HG02798 (cell line): ENCODE data around the gene CALML4.
"Not testable (repeated sequence)": the region's sequence is repeated elsewhere in the genome, so short reads cannot be mapped to it uniquely, and the experiment has no call there.

ENCODE experiments used
- ATAC-seq: cut with Tn5 transposase; IDR thresholded peaks from one replicate; pipeline ENCODE4 v1.9.1; 2021; ENCODE audit warnings: mild to moderate bottlenecking; ENCODE audit not compliant: unreplicated experiment, poor library complexity

CALML4 gene, protein sequence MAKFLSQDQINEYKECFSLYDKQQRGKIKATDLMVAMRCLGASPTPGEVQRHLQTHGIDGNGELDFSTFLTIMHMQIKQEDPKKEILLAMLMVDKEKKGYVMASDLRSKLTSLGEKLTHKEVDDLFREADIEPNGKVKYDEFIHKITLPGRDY

DNA sequence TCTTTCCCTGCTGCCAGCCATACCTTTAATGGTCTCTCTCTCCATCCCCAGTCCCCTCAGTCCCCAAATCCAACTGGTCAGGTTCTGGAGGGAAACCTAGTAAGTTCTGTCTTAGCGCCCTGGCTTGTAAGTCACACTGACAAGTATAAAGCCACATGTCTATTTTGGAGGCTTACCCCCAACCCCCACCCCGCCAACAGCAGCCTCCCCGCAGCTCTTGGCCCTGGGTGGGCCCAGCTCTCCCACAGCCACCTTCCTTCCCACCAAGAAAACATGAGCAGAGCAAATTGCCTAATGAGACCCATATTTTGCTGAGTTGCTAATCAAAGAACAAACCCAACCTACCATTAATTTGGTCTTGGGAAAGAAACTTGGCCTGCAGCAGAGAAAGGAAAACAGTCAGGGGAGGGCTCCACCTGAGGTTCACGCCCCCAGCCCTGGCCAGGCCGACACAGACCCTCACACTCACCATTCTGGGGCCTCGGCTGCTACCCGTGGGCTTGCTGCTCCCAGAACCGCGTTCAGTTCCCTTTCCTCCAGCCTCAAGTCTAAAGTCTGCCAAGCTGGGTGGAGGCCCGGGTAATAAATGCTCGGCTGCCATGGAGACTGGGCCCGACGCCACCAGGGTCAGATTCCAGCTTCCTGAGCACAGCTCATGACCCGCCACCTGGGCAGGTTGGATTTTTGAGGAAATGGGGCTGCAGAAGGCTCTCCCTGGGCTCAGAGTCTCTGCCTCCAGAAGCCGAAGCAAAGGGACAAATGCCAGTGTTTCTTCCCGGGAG, at the start of gene CALML4:
TSS of gene CALML4 (minus strand) at position 557 of the 782 bp plus-strand sequence. CDS start at position 472, 85 bp downstream.
- ATAC-seq, result no peak

DNA sequence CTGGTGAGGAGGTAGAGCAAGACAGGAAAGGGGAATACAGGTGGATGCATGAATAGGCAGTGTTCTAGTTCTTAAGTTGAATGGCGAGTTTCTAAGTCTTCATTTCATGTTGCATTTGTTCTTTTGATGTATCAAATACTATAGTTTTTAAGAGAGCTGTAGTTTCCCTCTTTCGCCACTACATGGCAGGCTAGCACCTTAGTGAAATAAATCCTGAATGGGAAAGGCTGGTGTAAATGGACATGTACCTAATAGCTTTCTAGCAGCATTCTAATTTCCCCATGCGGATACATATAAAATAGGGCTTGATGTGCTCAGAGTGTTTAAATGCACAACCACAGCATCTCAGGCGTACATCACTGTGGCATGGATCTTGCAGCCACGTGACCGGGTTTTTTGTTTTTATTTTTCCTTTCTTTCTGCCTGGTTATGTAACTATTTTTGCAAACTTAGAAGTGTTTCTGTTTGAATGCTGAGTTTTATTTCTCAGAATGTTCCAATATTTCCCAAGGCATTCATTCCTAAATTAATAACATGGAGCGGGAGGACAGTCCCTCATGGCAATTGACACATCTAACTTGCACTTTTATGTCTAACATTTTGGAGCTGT, 47.9 kb upstream of the CALML4 start:
- no peak for ATAC-seq

DNA sequence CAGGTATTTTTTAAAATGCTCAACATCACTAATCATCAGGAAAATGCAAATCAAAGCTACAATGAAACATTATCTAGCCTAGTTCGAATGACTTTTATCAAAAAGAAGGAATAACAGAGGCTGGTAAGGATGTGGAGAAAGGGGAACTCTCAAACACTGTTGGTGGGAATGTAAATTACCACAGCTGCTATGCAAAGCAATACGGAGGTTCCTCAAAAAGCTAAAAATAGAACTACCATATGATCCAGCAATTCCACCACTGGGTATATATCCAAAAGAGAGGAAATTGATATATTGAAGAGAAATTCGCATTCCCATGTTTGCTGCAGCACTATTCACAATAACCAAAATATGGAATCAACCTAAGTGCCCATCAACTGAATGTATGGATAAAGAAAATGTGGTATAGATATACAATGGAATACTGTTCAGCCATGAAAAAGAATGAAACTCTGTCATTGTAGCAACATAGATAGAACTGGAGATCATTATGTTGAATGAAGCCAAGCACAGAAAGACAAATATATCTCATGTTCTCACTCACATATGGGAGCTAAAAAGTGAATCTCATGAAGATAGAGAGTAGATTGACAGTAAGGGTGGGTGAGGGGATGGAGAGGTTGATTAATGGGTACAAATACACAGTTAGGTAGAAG, 44.1 kb upstream of the CALML4 start:
- no peak for ATAC-seq

DNA sequence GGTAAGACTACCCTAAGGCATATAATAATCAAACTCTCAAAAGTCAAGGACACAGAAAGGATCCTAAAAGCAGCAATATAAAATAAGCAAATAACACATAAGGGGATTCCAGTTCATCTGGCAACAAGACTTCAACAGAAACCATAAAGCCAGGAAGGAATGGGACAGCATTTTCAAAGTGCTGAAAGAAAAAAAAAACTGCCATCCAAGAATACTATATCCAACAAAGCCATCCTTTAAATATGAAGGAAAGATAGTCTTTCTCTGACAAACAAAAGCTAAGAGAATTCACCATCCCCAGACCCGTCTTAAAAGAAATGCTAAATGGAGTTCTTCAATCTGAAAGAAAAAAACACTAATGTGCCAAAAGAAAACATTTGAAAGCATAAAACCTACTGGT, 39.1 kb upstream of the CALML4 start:
- ATAC-seq, result no peak

DNA sequence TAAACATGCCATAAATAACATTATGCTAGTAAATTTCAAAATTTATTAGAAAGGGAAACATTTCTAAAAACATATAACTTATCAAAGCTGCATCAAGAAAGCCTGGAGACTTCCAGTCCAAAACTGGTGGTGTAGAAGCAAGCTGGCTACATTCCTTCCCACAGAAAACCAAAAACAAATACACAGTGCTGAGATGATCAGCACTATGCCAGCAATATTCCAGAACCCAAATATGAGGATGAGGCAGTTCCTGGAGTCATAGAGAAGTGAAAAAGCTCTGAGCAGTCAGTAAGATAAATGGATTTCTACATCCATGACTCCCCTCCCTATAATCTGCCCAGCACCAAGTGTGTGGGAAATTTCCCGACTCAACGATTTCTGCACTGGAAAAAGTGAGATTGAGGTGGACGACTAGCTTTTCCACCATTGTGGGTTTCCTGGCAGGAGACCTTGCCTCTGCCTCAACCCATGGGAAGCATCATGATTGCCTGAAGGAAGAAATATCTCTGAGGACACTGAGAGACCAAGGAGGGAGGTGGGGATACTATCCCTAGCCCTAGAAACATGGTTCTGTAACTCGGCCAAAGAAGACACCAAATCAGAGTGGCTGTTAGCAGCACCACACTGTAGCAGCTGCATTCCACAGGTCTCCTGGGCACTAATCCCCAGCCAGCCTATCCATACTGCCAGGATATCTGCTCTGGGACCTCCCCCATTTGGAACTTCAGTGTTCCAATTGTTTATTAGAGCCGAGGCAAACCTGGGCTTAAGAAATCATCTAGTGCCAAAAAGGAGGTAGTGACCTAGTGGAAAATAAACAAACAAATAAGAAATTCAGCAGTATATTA, 36.2 kb upstream of the CALML4 start:
- ATAC-seq, result no peak

DNA sequence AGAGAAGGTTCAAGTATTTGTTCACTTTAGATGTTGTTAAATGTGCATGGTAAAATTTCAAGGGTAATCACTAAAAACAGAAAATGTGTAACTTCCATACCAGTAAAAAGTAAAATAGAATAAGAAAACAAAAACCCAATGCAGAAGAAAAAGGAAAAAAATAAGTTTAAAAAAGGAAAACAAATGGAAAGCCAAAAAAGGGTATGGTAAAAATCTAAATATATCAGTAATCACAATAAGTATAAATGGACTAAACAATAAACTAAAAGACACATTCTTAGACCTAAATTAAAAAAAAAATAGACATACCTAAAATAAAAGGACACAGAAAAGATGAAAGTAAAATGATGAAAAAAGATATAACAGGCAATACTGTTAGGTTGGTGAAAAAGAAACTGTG, 33.9 kb upstream of the CALML4 start:
- no peak for ATAC-seq

DNA sequence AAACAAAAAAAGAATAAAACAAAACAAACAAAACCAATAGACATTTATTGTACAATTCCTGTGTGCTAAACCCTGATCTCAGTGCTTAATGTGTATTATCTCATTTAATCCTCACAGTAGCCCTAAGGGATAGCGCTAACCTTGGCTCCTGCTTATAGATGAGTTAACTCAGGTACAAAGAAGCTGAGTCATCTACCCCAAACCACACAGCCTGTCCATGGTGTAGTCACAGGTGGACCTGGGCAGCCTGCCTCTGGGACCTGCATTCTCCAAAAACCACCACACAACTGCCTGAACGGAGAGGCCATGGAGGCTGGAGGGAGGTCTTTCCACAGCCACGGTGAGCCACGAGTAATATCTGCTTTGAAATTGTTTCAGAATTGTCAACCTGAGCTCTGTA, 29.9 kb upstream of the CALML4 start:
- ATAC-seq, result no peak

DNA sequence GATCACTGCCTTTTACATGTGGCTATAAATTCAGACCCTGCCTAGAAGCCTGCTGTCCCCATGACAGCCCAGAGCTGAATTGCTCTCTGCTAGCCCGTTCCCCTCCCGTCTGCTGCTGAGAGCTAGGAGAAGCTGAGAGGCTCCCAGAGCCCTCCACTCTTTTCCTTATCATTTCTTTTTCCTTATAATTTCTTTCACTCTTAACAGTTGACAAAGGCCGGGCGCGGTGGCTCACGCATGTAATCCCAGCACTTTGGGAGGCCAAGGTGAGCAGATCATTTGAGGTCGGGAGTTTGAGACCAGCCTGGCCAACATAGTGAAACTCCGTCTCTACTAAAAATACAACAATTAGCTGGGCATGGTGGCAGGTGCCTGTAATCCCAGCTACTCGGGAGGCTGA, 29.4 kb upstream of the CALML4 start:
- not testable (repeated sequence) for ATAC-seq

DNA sequence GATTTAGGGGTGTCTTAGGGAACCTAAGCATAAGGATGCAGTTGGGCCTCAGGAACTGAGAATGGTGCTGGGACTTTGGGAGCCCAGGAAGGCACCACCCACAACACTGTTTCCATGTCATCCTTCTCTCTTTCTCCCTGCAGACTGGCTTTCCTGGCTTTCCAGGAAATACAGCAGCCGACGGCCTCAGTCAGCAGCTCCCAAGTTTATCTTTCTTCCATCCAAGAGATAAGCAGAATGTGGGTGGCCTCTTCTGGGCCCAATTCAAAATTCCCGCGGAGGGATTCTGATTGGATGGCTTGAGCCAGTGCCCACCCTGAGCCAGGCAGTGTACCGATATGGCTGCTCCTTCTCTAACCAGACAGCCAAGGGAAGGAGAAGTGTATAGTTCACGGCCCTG, 28.9 kb upstream of the CALML4 start:
- no peak for ATAC-seq

DNA sequence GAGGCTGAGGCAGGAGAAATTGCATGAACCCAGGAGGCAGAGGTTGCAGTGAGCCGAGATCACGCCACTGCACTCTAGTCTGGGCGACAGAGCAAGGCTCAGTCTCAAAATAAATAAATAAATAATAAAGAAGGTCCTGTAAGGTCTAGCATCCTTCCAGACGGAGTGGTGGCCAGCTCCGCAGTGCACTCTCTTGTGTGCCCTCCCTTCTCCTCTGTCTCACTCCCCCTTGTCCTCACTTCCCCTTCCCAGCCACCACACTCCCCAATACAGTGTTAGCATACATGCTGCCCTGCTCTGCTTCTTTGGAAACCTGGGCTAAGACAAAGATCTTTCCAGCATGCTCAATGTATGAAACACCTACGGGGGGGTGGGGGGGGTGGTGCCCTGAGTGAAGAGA, 27.8 kb upstream of the CALML4 start:
- ATAC-seq, result no peak

DNA sequence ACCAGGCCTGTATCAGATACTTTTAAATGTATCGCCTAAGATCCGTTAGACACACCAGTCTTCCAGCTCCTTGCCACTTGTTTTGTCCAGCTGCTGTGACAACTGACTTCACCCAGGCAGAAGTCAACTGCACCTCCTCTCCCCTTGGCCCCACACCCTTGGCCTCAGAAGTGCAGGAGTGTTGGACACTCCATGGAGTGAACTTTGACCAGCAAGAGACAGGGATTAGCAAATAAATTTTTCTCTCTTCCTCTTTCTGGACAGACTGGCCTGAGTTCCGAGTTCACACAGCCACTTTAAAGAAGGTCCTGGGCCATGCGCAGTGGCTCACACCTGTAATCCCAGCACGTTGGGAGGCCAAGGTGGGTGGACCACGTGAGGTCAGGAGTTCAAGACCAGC, 27.3 kb upstream of the CALML4 start:
- no peak for ATAC-seq

DNA sequence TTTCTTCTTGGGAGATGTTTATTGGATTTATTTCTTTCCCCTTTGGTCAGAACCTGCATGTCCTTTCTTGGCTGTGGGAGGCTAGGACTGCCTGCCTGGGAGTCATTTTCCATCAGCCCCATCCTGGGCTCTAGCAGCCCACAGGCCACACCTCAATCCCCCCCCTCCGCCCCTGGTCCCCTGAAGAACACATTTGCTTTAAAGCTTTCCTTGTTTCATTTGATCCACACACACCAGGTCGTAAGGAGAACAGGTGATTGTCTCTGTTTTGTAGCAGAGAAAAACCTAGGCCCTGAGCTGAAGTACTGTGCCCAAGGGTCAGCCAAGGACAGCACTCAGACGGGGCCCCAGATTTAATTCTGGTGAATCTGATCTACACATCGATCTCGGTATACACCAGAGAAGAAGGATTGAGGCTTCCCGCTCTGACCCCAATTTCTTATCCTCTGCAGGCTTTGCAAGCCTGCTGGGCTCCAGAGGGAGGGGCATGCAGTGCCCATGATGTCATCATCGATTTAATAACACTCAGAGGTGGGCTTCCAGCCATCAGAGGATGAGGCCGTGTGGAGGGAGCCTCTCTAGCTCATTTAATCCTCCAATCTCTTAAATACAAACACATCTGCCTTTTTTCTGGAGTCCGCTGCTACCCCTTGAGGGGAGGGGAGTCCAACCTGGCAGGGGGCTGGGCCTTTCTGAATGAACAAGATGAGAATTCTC, 26.1 kb upstream of the CALML4 start:
- ATAC-seq, result no peak

DNA sequence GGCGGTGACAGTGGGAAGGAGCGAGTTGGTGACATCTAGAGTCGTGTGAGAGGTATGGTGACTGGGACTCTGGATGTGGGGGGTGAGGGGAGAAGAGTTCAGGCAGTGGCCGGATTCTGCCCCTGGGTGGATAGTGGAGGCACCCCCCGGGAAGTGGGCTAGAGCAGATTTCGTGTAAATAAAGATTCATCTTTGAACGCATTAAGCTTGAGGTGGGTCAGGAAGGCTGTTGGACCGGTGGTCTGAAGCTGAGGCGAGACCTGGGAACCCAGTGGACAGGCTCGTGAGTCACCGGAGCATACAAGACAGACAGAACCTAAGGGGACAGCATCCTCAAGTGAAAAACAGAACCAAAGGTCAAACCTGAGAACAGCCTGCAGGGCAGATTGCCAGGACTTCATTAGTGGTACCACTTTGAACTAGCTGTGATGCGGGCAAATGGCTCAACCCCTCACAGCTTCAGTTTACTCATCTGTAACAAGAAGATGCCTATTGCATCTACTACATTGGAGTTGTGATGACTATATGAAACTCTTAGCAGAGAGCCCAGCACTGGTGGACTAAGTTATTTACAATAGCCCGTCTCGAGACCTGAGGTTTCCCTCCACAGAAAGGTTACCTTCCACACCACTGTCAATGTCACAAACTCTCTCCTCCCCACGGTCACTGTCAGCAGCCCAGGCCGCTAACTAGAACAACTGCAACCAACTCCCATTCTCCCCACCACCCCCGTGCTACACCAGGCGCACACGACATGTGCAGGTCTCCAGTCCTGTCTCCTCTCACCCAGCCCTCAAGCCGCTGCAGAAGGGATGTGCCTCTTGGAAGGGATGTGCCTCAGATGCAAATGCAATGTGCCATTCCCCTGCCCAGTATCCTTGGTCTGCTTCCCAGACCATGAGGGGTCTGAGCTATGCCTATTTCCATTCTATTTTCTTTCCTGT, 25.3 kb upstream of the CALML4 start:
- no peak for ATAC-seq

DNA sequence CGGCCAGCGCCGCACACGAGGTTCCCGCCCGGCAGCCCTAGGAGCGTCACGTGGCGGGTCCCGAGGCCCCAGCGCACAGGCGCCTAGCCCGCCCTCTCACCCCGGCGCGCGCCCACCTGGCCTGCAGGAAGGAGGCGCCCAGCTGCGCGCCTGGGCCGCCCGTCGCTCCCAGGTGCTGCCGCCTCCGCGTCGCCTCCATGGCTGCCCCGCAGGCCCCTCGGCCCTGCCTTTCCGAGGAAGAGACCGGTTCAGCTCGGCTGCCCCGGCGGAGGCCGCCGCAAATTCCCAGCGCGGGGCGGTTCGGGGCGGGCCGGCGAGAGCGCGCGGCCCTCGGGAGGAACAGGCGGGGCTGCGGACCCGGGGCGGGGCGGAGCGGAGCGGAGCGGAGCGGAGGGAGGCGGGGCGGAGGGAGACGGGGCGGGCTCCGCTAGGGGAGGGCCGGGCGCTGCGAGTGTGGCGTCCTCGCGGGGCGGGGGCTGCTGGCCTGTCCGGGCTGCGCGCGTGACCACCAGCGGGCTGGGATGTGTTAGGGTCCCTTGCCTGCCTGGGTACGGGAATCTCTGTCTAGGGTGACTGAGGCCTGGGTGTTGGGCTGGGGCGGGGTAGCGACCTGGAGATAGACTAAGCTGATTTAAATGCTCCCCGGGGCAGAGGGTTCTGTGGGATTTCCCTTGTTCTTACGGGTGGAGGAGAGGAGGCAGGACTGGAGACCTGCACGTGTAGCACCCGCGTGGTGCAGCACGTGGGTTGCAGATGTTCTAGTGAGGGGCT, 24.4 kb upstream of the CALML4 start, which contains the start of gene CLN6:
TSS of gene CLN6 (minus strand) at position 343 of the 771 bp plus-strand sequence. CDS start at position 199, 144 bp downstream.
- ATAC-seq, result peak; percentile 84

DNA sequence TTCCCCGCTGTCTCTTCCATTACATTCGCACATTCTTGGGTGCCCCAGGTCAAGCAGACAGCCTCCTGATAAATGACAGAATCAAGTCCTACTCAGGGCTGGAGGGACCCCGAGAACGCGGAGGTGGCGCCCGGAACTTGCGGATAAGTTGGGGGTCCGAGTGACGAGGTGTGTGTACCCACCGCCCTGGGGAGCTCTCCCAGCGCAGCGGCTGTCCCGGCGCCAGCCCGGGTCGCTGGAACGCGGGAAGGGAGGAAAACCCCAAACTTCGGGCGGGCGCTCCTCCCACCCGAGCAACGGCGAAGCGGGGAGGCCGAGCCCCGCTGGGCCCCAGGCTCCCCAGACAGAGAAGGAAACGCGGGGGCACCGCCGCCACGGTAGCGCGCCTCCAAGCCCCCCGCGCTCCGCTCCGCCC, 23.8 kb upstream of the CALML4 start:
- ATAC-seq, result no peak

DNA sequence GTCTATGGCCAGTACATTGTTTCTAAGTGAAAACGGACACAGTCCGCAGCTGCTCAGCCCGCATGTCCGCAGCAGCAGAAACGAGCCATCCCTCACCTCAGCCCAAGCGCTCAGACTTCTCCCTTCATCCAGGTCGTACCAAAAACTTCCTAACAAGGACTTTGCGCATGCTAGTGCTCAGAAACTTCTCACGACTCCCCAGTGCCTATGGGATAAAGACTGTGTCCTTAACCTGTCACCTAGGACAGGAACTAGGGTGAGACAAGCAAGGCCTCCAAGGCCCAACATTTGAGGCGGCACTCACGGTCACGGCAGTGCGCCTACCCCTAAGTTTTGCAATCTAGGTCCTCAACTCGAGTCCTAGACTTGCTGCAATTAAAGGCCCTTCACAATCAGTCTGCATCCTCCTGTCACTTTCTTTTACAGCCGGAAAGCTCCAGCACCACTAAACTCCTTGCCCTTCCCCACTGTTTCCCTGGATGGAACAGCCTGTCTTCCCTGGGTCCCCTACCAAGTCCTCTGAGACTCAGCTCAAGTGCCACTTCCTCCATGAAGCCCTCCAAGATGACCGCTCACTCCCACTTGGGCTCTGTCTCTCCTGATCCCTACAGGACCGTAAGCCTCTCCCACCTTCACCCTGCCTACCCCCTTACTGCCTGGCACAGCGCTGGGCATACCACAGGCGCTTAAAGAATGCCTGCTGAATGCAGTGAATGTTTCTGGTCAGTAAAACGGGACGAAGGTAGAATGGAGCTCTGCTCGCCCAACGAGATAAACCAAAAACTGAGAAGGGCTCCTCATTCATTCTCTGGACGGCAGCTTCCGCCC, 23.2 kb upstream of the CALML4 start:
- ATAC-seq, result no peak

DNA sequence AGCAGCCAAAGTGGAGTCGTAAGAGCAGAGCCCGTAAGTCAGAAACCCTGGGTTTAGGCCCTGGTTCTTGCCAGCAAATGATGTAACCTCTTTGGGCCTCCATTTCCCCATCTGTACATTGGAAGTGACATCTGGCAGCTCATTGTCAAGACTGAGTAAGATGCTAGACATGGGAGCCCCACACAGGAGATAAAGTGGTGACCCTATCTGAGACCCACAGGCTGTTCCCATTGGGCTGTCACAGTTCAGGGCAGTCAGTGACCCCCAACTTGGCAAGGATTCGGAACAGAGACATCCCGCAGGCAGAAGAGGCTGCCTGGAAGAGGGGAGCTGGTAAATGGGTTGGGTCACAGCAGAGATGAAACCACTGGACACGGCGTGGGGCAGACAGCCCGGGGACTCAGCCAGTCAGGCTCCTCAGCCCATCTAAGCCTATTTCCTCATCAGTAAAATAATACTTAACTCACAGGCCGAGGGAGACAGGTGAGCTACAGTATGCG, 22.6 kb upstream of the CALML4 start:
- no peak for ATAC-seq
